ENCODE results near the gene SCGB1C1. TPM values are rescaled to one million over a fixed set of nuclear protein-coding genes. Genes with fewer than 3 reads are reported as not detected.

SCGB1C1 gene
- total and polyA plus RNA-seq, 2 of the 8 experiments (the other 6 are each of a cell fraction or from before 2014, with no cell fraction given) = not detected

DNA sequence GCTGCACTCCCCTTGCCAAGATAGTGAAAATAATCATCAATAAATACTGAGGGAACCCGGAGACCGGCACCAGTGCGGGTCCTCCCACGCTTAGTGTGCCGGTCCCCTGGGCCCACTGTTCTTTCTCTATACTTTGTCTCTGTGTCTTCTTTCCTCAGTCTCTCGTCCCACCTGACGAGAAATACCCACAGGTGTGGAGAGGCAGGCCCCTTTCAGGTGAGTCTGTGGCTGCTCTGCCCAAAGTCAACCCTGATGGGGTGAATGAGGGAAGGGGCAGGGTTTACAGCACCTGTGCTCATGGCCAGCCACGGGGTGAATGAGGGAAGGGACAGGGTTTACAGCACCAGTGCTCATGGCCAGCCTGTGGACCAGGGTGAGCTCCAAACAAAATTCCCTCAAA is 9.6 kb downstream of the SCGB1C1 start:
- Histone ChIP-seq H3K9ac (replicated peaks in 1 of 4; ENCODE audit: extremely low read depth in 1 of 4, low read depth in 3 of 4, low read length in 3 of 4) (no peak overlapping the region), H4K8ac (ENCODE audit: extremely low read depth, insufficient read depth, low read length) (no peak overlapping the region), H3K9me3 (ENCODE audit: insufficient read depth in 2 of 2, low read depth in 1 of 2, low read length in 1 of 2) (peaks cover 0 to 4% of the 10 kb centered on the region in 2 experiments; a peak in 1 of 4 replicates), H3K4me3 (ENCODE audit: extremely low read depth in 1 of 4, insufficient read depth in 2 of 4, low read depth in 3 of 4, low read length in 4 of 4) (no peak overlapping the region), H3K79me2 (ENCODE audit: control insufficient read depth in 1 of 2, insufficient read depth in 2 of 2, low read length in 2 of 2) (peaks cover 0 to 12% of the 10 kb centered on the region in 2 experiments; a peak in 3 of 4 replicates), H3K27me3 (replicated peaks in 1 of 4; ENCODE audit: control insufficient read depth in 3 of 4, extremely low read depth in 1 of 4, insufficient read depth in 3 of 4, low read length in 3 of 4) (no peaks in the 10 kb centered on the region), H2BK20ac (ENCODE audit: low read length) (no peak overlapping the region), H3K18ac (ENCODE audit: extremely low read depth, low read length) (no peak overlapping the region), H3K79me1 (ENCODE audit: low read depth, low read length) (peaks cover 6% of the 10 kb centered on the region), H4K91ac (replicated peaks; ENCODE audit: insufficient read length, low read length) (no peak overlapping the region), H3K4me1 (replicated peaks in 1 of 4; ENCODE audit: control insufficient read depth in 3 of 4, insufficient read depth in 4 of 4, low read length in 3 of 4) (peaks cover 0 to 7% (median 3%) of the 10 kb centered on the region in 4 experiments; a peak in 5 of 7 replicates), H2BK15ac (ENCODE audit: low read length) (no peak overlapping the region), H3K4me2 (ENCODE audit: insufficient read depth in 1 of 2, low read depth in 2 of 2, low read length in 2 of 2) (no peak overlapping the region), H2BK12ac (ENCODE audit: low read depth, low read length) (no peak overlapping the region), H3K4ac (replicated peaks; ENCODE audit: insufficient read length, low read depth, low read length) (no peak overlapping the region), H3K56ac (replicated peaks; ENCODE audit: insufficient read length, low read depth, low read length) (no peak overlapping the region), H3K14ac (ENCODE audit: insufficient read length) (no peak overlapping the region), H3K36me3 (ENCODE audit: control insufficient read depth in 2 of 4, insufficient read depth in 4 of 4, low read length in 3 of 4) (peaks cover 0 to 10% (median 3%) of the 10 kb centered on the region in 4 experiments; a peak in 6 of 8 replicates), H4K5ac (ENCODE audit: insufficient read length, low read depth, low read length) (no peak overlapping the region), H2AFZ (ENCODE audit: low read length) (no peak overlapping the region), H3K27ac (ENCODE audit: low read depth, low read length) (no peak overlapping the region), H2BK5ac (ENCODE audit: low read depth, low read length) (no peak overlapping the region), H2BK120ac (replicated peaks; ENCODE audit: low read depth, low read length) (no peak overlapping the region), H3K23me2 (ENCODE audit: low read depth, low read length) (peaks cover 8% of the 10 kb centered on the region; the same call in 1 of the 2 replicates), H4K20me1 (replicated peaks in 1 of 2; ENCODE audit: control insufficient read depth in 1 of 2, insufficient read depth in 2 of 2, low read length in 2 of 2) (peaks cover 0 to 27% of the 10 kb centered on the region in 2 experiments), H2AK5ac (ENCODE audit: low read depth, low read length) (no peak overlapping the region), H3K23ac (ENCODE audit: insufficient read length) (no peak overlapping the region)
- POLR2A ChIA-PET (ENCODE audit: partially characterized antibody) = interaction anchor here (0.6 kb wide), 1 partner anchor 48 kb away, joined by 3 read pairs; no protein-coding TSS in a partner anchor
- CTCF ChIA-PET (ENCODE audit: partially characterized antibody) = interaction anchor here (0.9 to 2.0 kb wide), 3 partner anchors 10 to 161 kb away, joined by 3 to 7 read pairs (median 5); no protein-coding TSS in a partner anchor
- 85% methylated on average over 8 of the region's 8 CpGs; no CpG with 5 or more reads in 1 of the 2 experiments for WGBS, 2 experiments (ENCODE audit: extremely low coverage in 1 of 2, insufficient coverage in 1 of 2, insufficient read length in 1 of 2, insufficient replicate concordance in 2 of 2, low coverage in 1 of 2, low lambda C conversion rate in 2 of 2, missing lambda C conversion rate in 1 of 2)
- TF ChIP-seq CBX5 (IDR thresholded peaks at IDR 0.05; ENCODE audit: low read depth, low read length) (no peak), NRF1 (IDR thresholded peaks at IDR 0.05; ENCODE audit: low read depth, low read length) (no peak), CEBPB (IDR thresholded peaks at IDR 0.05; ENCODE audit: low read depth, low read length) (no peak)
- TF ChIP-seq, protein P1, sequence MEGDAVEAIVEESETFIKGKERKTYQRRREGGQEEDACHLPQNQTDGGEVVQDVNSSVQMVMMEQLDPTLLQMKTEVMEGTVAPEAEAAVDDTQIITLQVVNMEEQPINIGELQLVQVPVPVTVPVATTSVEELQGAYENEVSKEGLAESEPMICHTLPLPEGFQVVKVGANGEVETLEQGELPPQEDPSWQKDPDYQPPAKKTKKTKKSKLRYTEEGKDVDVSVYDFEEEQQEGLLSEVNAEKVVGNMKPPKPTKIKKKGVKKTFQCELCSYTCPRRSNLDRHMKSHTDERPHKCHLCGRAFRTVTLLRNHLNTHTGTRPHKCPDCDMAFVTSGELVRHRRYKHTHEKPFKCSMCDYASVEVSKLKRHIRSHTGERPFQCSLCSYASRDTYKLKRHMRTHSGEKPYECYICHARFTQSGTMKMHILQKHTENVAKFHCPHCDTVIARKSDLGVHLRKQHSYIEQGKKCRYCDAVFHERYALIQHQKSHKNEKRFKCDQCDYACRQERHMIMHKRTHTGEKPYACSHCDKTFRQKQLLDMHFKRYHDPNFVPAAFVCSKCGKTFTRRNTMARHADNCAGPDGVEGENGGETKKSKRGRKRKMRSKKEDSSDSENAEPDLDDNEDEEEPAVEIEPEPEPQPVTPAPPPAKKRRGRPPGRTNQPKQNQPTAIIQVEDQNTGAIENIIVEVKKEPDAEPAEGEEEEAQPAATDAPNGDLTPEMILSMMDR (IDR thresholded peaks at IDR 0.05; ENCODE audit: control extremely low read depth in 1 of 3, insufficient read depth in 1 of 3, low read depth in 1 of 3, low read length in 3 of 3) = no peak
- peak in 1 of 2 experiments; percentile 27 for DNase-seq (ENCODE audit: low read depth in 1 of 2, low spot score in 2 of 2)
- FAIRE-seq = no peak

Data from H1 (cell line).